Liver (tissue), 9 donors: ENCODE results near the gene OR51E1. TPM values are rescaled to one million over a fixed set of nuclear protein-coding genes. Genes with fewer than 3 reads are reported as not detected.

Experiments
- DNase-seq: peaks from one replicate; pipeline ENCODE4 v3.0.0-alpha.2; 2017; ENCODE audit warnings: low spot score
- H3K27ac ChIP-seq, 2 donors: one replicate each; pipeline ENCODE4 v1.7.0; 2013; ENCODE audit warnings: inconsistent platforms in 2 of 2, low read length in 2 of 2, control low read depth in 1 of 2, low read depth in 1 of 2, mild to moderate bottlenecking in 1 of 2
- H3K27me3 ChIP-seq, 4 donors: one replicate each; pipeline versions ENCODE4 v1.6.1 to v1.7.0; 2013; ENCODE audit warnings: low read length in 3 of 4, inconsistent platforms in 1 of 4, mild to moderate bottlenecking in 1 of 4, moderate library complexity in 1 of 4; ENCODE audit not compliant: control insufficient read depth in 4 of 4, insufficient read depth in 4 of 4
- H3K36me3 ChIP-seq, 4 donors: one replicate each; pipeline versions ENCODE4 v1.6.1 to v1.7.0; 2013; ENCODE audit warnings: low read length in 3 of 4, mild to moderate bottlenecking in 3 of 4, low read depth in 1 of 4, moderate library complexity in 1 of 4; ENCODE audit not compliant: control insufficient read depth in 4 of 4, insufficient read depth in 3 of 4
- H3K4me1 ChIP-seq, 4 donors: one replicate each; pipeline versions ENCODE4 v1.6.1 to v1.7.0; 2013; ENCODE audit warnings: low read length in 3 of 4, mild to moderate bottlenecking in 3 of 4, moderate library complexity in 1 of 4; ENCODE audit not compliant: control insufficient read depth in 4 of 4, insufficient read depth in 4 of 4
- H3K4me3 ChIP-seq, 3 donors: one replicate each; pipeline versions ENCODE4 v1.6.1 to v1.7.0; 2013; ENCODE audit warnings: low read length in 3 of 3, control low read depth in 1 of 3, low read depth in 1 of 3, mild to moderate bottlenecking in 1 of 3
- H3K9ac ChIP-seq, 2 donors: one replicate each; pipeline ENCODE4 v1.7.0; 2013; ENCODE audit warnings: low read length in 2 of 2, mild to moderate bottlenecking in 2 of 2, moderate library complexity in 2 of 2, control low read depth in 1 of 2, low read depth in 1 of 2
- H3K9me3 ChIP-seq, 4 donors: one replicate each; pipeline versions ENCODE4 v1.6.1 to v1.7.0; 2013; ENCODE audit warnings: low read length in 3 of 4; ENCODE audit not compliant: control insufficient read depth in 4 of 4
- FOXA1 ChIP-seq: IDR thresholded peaks from 2 replicates; pipeline ENCODE4 v1.6.1; 2016; ENCODE audit warnings: antibody characterized with exemption
- FOXA2 ChIP-seq: IDR thresholded peaks from 2 replicates; pipeline ENCODE4 v1.6.1; 2016; ENCODE audit warnings: antibody characterized with exemption
- GABPA ChIP-seq, 2 donors: IDR thresholded peaks in 1 of 2; conservative IDR thresholded peaks in 1 of 2; 2 replicates each; pipeline ENCODE4 v1.6.1; 2016; ENCODE audit warnings: antibody characterized with exemption in 2 of 2, mild to moderate bottlenecking in 1 of 2, moderate library complexity in 1 of 2
- JUND ChIP-seq, 2 donors: IDR thresholded peaks; 2 replicates each; pipeline ENCODE4 v1.6.1; 2016; ENCODE audit warnings: antibody characterized with exemption in 2 of 2
- NR2F2 ChIP-seq: IDR thresholded peaks from 2 replicates; pipeline ENCODE4 v1.6.1; 2016; ENCODE audit warnings: antibody characterized with exemption
- RAD21 ChIP-seq, 2 donors: IDR thresholded peaks; 2 replicates each; pipeline ENCODE4 v1.6.1; 2016; ENCODE audit warnings: antibody characterized with exemption in 2 of 2, mild to moderate bottlenecking in 2 of 2
- SP1 ChIP-seq: IDR thresholded peaks from 2 replicates; pipeline ENCODE4 v1.6.1; 2018; ENCODE audit warnings: antibody characterized with exemption, mild to moderate bottlenecking
- TAF1 ChIP-seq: conservative IDR thresholded peaks from 2 replicates; pipeline ENCODE4 v1.6.1; 2016; ENCODE audit warnings: antibody characterized with exemption, mild to moderate bottlenecking
- YY1 ChIP-seq: IDR thresholded peaks from 2 replicates; pipeline ENCODE4 v1.6.1; 2016; ENCODE audit warnings: antibody characterized with exemption, mild to moderate bottlenecking
- whole genome bisulfite sequencing: extraction: QIAGEN DNeasy Blood & Tissue Kit; methylation state at CpG from one replicate; pipeline ENCODE4 v1.1.7; 2013; 5-methylcytosine and 5-hydroxymethylcytosine counted together
- polyA plus RNA-seq, 2 donors: library from polyadenylated mRNA; stranded (reverse) in 1 of 2; unstranded in 1 of 2; fragments of 200-250 nt in 1 of 2; fragments of >200 nt in 1 of 2; fragmentation: Nextera tagmentation in 1 of 2; extraction: Ambion mirVana in 1 of 2; gene quantifications; one replicate each; pipeline versions ENCODE4 v1.2.1 to v1.2.3, GENCODE V29; 2013 to 2015
- total RNA-seq, 2 donors: library from RNA; depleted of rRNA; stranded (reverse); fragments of >200 nt; gene quantifications; one replicate each; pipeline ENCODE4 v1.2.3, GENCODE V29; 2014
- TF ChIP-seq, protein P1 (sequence below): IDR thresholded peaks from 2 replicates; pipeline ENCODE4 v1.6.1; 2016; ENCODE audit warnings: antibody characterized with exemption, mild to moderate bottlenecking
- TF ChIP-seq, protein P2 (sequence below): fragments of 150-350 bp; IDR thresholded peaks from 2 replicates; pipeline ENCODE4 v1.5.1; 2017; ENCODE audit warnings: improper control_type of control experiment, low read depth, low read length; ENCODE audit not compliant: missing input control
- TF ChIP-seq, protein P3 (sequence below): IDR thresholded peaks from 2 replicates; pipeline ENCODE4 v1.6.1; 2016; ENCODE audit warnings: antibody characterized with exemption
- TF ChIP-seq, protein P4 (sequence below): IDR thresholded peaks from 2 replicates; pipeline ENCODE4 v1.6.1; 2016; ENCODE audit warnings: antibody characterized with exemption
- donor health status: healthy.
- donor health status: healthy.
- donor health status: healthy.
- donor health status: healthy.
- donor health status: healthy.

OR51E1 gene
- total and polyA plus RNA-seq, 4 donors = 0.05 to 0.08 TPM; not detected in 2

DNA sequence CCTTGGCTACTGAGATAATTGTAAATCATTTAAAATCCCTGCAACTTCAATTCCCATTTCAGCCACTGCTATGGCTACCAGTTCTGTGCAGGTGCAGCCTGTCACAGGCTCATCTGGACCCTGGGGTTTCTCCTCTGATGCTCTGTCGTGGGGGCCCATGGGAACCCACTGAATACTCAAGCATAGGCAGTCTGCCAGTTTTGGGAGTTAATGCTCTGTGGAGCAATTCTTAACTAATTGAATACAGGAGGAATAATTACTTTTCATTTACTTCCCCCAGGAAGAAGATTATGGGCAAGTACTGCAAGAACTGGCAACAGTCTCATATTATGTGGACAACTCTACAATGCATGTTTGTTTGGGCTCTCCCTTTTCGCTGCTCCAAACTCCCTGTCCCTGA is 28.0 kb downstream of the OR51E1 start:
- no peak overlapping the region for H3K27ac ChIP-seq
- H3K36me3 ChIP-seq = no peaks in the 10 kb centered on the region
- no peaks in the 10 kb centered on the region for H3K9me3 ChIP-seq
- no peaks in the 10 kb centered on the region for H3K4me1 ChIP-seq
- 77% methylated on average over 2 of the region's 2 CpGs for WGBS
- no peak for DNase-seq
- no peaks in the 10 kb centered on the region for H3K27me3 ChIP-seq
- TF ChIP-seq FOXA2 (no peak), RAD21 (IDR thresholded peaks at IDR 0.05) (no peak), TAF1 (no peak), YY1 (no peak), SP1 (no peak)
- TF ChIP-seq, protein P1, sequence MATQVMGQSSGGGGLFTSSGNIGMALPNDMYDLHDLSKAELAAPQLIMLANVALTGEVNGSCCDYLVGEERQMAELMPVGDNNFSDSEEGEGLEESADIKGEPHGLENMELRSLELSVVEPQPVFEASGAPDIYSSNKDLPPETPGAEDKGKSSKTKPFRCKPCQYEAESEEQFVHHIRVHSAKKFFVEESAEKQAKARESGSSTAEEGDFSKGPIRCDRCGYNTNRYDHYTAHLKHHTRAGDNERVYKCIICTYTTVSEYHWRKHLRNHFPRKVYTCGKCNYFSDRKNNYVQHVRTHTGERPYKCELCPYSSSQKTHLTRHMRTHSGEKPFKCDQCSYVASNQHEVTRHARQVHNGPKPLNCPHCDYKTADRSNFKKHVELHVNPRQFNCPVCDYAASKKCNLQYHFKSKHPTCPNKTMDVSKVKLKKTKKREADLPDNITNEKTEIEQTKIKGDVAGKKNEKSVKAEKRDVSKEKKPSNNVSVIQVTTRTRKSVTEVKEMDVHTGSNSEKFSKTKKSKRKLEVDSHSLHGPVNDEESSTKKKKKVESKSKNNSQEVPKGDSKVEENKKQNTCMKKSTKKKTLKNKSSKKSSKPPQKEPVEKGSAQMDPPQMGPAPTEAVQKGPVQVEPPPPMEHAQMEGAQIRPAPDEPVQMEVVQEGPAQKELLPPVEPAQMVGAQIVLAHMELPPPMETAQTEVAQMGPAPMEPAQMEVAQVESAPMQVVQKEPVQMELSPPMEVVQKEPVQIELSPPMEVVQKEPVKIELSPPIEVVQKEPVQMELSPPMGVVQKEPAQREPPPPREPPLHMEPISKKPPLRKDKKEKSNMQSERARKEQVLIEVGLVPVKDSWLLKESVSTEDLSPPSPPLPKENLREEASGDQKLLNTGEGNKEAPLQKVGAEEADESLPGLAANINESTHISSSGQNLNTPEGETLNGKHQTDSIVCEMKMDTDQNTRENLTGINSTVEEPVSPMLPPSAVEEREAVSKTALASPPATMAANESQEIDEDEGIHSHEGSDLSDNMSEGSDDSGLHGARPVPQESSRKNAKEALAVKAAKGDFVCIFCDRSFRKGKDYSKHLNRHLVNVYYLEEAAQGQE = no peak
- TF ChIP-seq, protein P2, sequence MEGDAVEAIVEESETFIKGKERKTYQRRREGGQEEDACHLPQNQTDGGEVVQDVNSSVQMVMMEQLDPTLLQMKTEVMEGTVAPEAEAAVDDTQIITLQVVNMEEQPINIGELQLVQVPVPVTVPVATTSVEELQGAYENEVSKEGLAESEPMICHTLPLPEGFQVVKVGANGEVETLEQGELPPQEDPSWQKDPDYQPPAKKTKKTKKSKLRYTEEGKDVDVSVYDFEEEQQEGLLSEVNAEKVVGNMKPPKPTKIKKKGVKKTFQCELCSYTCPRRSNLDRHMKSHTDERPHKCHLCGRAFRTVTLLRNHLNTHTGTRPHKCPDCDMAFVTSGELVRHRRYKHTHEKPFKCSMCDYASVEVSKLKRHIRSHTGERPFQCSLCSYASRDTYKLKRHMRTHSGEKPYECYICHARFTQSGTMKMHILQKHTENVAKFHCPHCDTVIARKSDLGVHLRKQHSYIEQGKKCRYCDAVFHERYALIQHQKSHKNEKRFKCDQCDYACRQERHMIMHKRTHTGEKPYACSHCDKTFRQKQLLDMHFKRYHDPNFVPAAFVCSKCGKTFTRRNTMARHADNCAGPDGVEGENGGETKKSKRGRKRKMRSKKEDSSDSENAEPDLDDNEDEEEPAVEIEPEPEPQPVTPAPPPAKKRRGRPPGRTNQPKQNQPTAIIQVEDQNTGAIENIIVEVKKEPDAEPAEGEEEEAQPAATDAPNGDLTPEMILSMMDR = no peak
- TF ChIP-seq, protein P3, sequence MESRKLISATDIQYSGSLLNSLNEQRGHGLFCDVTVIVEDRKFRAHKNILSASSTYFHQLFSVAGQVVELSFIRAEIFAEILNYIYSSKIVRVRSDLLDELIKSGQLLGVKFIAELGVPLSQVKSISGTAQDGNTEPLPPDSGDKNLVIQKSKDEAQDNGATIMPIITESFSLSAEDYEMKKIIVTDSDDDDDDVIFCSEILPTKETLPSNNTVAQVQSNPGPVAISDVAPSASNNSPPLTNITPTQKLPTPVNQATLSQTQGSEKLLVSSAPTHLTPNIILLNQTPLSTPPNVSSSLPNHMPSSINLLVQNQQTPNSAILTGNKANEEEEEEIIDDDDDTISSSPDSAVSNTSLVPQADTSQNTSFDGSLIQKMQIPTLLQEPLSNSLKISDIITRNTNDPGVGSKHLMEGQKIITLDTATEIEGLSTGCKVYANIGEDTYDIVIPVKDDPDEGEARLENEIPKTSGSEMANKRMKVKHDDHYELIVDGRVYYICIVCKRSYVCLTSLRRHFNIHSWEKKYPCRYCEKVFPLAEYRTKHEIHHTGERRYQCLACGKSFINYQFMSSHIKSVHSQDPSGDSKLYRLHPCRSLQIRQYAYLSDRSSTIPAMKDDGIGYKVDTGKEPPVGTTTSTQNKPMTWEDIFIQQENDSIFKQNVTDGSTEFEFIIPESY = no peak
- no peak overlapping the region for H3K4me3 ChIP-seq
- no peak overlapping the region for H3K9ac ChIP-seq

- H3K27me3 ChIP-seq = no peaks in the 10 kb centered on the region
- no peaks in the 10 kb centered on the region for H3K4me1 ChIP-seq
- WGBS = 49% methylated on average over 3 of the region's 3 CpGs
Observed at GRCh38 chr11:4672470-4672869, 28.7 kb downstream of the OR51E1 start.

More at GRCh38 chr11:4672470-4672869, 28.7 kb downstream of the OR51E1 start:
- DNase-seq = no peak
- TF ChIP-seq, protein P3 = no peak
- TF ChIP-seq JUND (IDR thresholded peaks at IDR 0.05) (no peak), FOXA2 (no peak), SP1 (no peak), GABPA (IDR thresholded peaks at IDR 0.05 in 1 of 2, conservative IDR thresholded peaks at IDR 0.05 in 1 of 2) (no peak), FOXA1 (no peak), TAF1 (no peak), NR2F2 (no peak)
- TF ChIP-seq, protein P4, sequence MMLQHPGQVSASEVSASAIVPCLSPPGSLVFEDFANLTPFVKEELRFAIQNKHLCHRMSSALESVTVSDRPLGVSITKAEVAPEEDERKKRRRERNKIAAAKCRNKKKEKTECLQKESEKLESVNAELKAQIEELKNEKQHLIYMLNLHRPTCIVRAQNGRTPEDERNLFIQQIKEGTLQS = no peak
- Histone ChIP-seq H3K4me3 (no peak overlapping the region), H3K9me3 (no peaks in the 10 kb centered on the region), H3K36me3 (no peaks in the 10 kb centered on the region), H3K9ac (no peak overlapping the region), H3K27ac (no peak overlapping the region)
